HepG2 (cell line): ENCODE results near the gene SLC45A1. TPM values are rescaled to one million over a fixed set of nuclear protein-coding genes. Genes with fewer than 3 reads are reported as not detected.

Source experiments
- ATAC-seq: fragments of 200-7000 bp; cut with Tn5 transposase; 3 replicates; pipeline ENCODE4 v1.9.1; 2020; ENCODE audit warnings: mild to moderate bottlenecking, moderate library complexity
- BruUV-seq: library from RNA; stranded (reverse); fragments of 400-500 nt; replicated peaks from 2 replicates; lab custom pipeline; 2021; lab: Mats Ljungman, UMichigan
- CTCF ChIA-PET: fragments of 300-600 bp; formaldehyde crosslinking; extraction: SDS; loops from one replicate; lab custom pipeline; 2021; ENCODE audit warnings: low total read pairs, inconsistent platforms, low intra/inter-chr PET ratio; lab: Yijun Ruan, JAX
- POLR2A ChIA-PET: fragments of 350-600 bp; sonication (Branson Sonifier 250); formaldehyde crosslinking; loops from one replicate; lab custom pipeline; 2020; ENCODE audit warnings: antibody characterized with exemption, inconsistent platforms; lab: Yijun Ruan, JAX
- DNase-seq: peaks from one replicate; pipeline ENCODE4 v3.0.0-alpha.2; 2015; ENCODE audit warnings: low spot score
- FAIRE-seq: peaks from 3 replicates; lab custom pipeline; 2011; peaks lifted over from hg19 to GRCh38; lab: Jason Lieb, UNC
- H2AFZ ChIP-seq: one replicate; pipeline ENCODE4 v1.6.1; 2011; ENCODE audit warnings: low read length, inconsistent platforms
- H3K27ac ChIP-seq: fragments of 300-600 bp; 3 replicates; pipeline ENCODE4 v1.8.0; 2011; ENCODE audit warnings: mixed run types, mild to moderate bottlenecking, mixed read lengths, low read length, inconsistent platforms; ENCODE audit not compliant: insufficient read depth; ENCODE audit errors: extremely low read length
- H3K27me3 ChIP-seq, 2 experiments: fragments of 200-600 bp in 1 of 2; 2 replicates in 1 of 2; 3 replicates in 1 of 2; pipeline versions ENCODE4 v1.6.0 to v1.8.0; 2011; ENCODE audit warnings: low read length in 2 of 2, mild to moderate bottlenecking in 2 of 2, moderate library complexity in 2 of 2, inconsistent platforms in 1 of 2; ENCODE audit not compliant: insufficient read depth in 2 of 2, control insufficient read depth in 1 of 2
- H3K36me3 ChIP-seq, 2 experiments: fragments of 200-600 bp in 1 of 2; replicated peaks in 1 of 2; 2 replicates in 1 of 2; 3 replicates in 1 of 2; pipeline versions ENCODE4 v1.5.1 to v1.8.0; 2011; ENCODE audit warnings: low read length in 2 of 2, inconsistent platforms in 1 of 2; ENCODE audit not compliant: insufficient read depth in 2 of 2, control insufficient read depth in 1 of 2
- H3K4me1 ChIP-seq: 2 replicates; pipeline ENCODE4 v1.5.1; 2012; ENCODE audit warnings: low read length, inconsistent platforms; ENCODE audit not compliant: insufficient read depth
- H3K4me2 ChIP-seq: 2 replicates; pipeline ENCODE4 v1.6.0; 2011; ENCODE audit warnings: low read depth, low read length, inconsistent platforms
- H3K4me3 ChIP-seq, 3 experiments: fragments of 200-600 bp in 1 of 3; sonication (generic), shearing (Covaris generic) in 1 of 3; replicated peaks in 1 of 3; 2 replicates each; pipeline ENCODE4 v1.5.1; 2011 to 2016; ENCODE audit warnings: low read length in 3 of 3, inconsistent platforms in 2 of 3, low read depth in 2 of 3, mild to moderate bottlenecking in 2 of 3, control low read depth in 1 of 3, mixed read lengths in 1 of 3; ENCODE audit not compliant: insufficient read depth in 1 of 3
- H3K79me2 ChIP-seq: one replicate; pipeline ENCODE4 v1.6.1; 2011; ENCODE audit warnings: low read length, inconsistent platforms; ENCODE audit not compliant: insufficient read depth
- H3K9ac ChIP-seq: 2 replicates; pipeline ENCODE4 v1.6.0; 2011; ENCODE audit warnings: mild to moderate bottlenecking, low read depth, low read length, inconsistent platforms; ENCODE audit not compliant: insufficient read depth
- H3K9me3 ChIP-seq: 2 replicates; pipeline ENCODE4 v1.5.1; 2012; ENCODE audit warnings: mild to moderate bottlenecking, low read length
- H4K20me1 ChIP-seq: 2 replicates; pipeline ENCODE4 v1.6.0; 2011; ENCODE audit warnings: inconsistent platforms, mild to moderate bottlenecking, low read length, moderate library complexity; ENCODE audit not compliant: insufficient read depth
- AGO2 ChIP-seq: fragments of 200-400 bp; formaldehyde crosslinking; optimal IDR thresholded peaks from 2 replicates; pipeline ENCODE3; 2017; ENCODE audit warnings: mild to moderate bottlenecking, low read depth, low read length, moderate library complexity
- EEA1 ChIP-seq: sonication (generic); formaldehyde crosslinking; IDR thresholded peaks from 2 replicates; pipeline ENCODE4 v1.5.1; 2020; ENCODE audit warnings: mild to moderate bottlenecking, missing genetic modification reagents, borderline replicate concordance
- RBM22 ChIP-seq: fragments of 200-400 bp; formaldehyde crosslinking; optimal IDR thresholded peaks from 2 replicates; pipeline ENCODE3; 2017; ENCODE audit warnings: mild to moderate bottlenecking, low read length, moderate library complexity
- TSC22D2 ChIP-seq: sonication (generic); formaldehyde crosslinking; IDR thresholded peaks from 2 replicates; pipeline ENCODE4 v1.5.1; 2020; ENCODE audit warnings: missing genetic modification reagents, mild to moderate bottlenecking, borderline replicate concordance
- ZMYM4 ChIP-seq: sonication (generic); formaldehyde crosslinking; IDR thresholded peaks from 2 replicates; pipeline ENCODE4 v1.8.1; 2023; ENCODE audit warnings: mild to moderate bottlenecking, missing genetic modification reagents
- ZNF460 ChIP-seq: sonication (generic); formaldehyde crosslinking; IDR thresholded peaks from 2 replicates; pipeline ENCODE4 v1.5.1; 2020; ENCODE audit warnings: missing genetic modification reagents, mild to moderate bottlenecking, borderline replicate concordance
- ZNF569 ChIP-seq: sonication (generic); formaldehyde crosslinking; IDR thresholded peaks from 2 replicates; pipeline ENCODE4 v1.5.0; 2020; ENCODE audit warnings: mild to moderate bottlenecking, missing genetic modification reagents, moderate library complexity, borderline replicate concordance
- WGBS: methylation state at CpG from one replicate; pipeline ENCODE4 v1.1.6; 2017; ENCODE audit warnings: low lambda C conversion rate; 5-methylcytosine and 5-hydroxymethylcytosine counted together
- in situ Hi-C: cut with HindIII; loops from 2 replicates; pipeline ENCODE4 v1.10.0; 2017; ENCODE audit warnings: low pct_unique_long_range_greater_than_20kb; ENCODE audit not compliant: extremely low pct_ligation_motif_present
- intact Hi-C: fragments of 100-400 bp; cut with micrococcal nuclease; formaldehyde crosslinking; loops from one replicate; pipeline ENCODE4 v1.10.0; 2022; ENCODE audit not compliant: unreplicated experiment
- polyA plus RNA-seq, 8 experiments: library from polyadenylated mRNA; depleted of rRNA in 3 of 8; stranded (reverse) in 7 of 8; unstranded in 1 of 8; fragments of >200 nt; fragmentation: Illumina TruSeq in 4 of 8; extraction: Trizol in 4 of 8; gene quantifications; 2 replicates each; pipeline versions ENCODE4 v1.2.1 to v1.2.3, GENCODE V29; 2011 to 2016; ENCODE audit warnings: low read depth in 4 of 8, missing spikeins in 1 of 8, mixed read lengths in 1 of 8; ENCODE audit not compliant: insufficient read depth in 1 of 8
- total RNA-seq, 5 experiments: library from RNA; depleted of rRNA; stranded (reverse); fragments of >200 nt; fragmentation: Illumina TruSeq; extraction: Trizol; gene quantifications; 2 replicates each; pipeline ENCODE4 v1.2.3, GENCODE V29; 2016; ENCODE audit warnings: low read depth in 1 of 5
- TF ChIP-seq, protein P1 (sequence below): sonication (generic); formaldehyde crosslinking; conservative IDR thresholded peaks from 2 replicates; pipeline ENCODE4 v1.8.1; 2023; ENCODE audit warnings: missing genetic modification reagents

SLC45A1 gene
- total and polyA plus RNA-seq, 2 of the 13 experiments (the other 11 are each of a cell fraction or from before 2014, with no cell fraction given), result not detected

DNA sequence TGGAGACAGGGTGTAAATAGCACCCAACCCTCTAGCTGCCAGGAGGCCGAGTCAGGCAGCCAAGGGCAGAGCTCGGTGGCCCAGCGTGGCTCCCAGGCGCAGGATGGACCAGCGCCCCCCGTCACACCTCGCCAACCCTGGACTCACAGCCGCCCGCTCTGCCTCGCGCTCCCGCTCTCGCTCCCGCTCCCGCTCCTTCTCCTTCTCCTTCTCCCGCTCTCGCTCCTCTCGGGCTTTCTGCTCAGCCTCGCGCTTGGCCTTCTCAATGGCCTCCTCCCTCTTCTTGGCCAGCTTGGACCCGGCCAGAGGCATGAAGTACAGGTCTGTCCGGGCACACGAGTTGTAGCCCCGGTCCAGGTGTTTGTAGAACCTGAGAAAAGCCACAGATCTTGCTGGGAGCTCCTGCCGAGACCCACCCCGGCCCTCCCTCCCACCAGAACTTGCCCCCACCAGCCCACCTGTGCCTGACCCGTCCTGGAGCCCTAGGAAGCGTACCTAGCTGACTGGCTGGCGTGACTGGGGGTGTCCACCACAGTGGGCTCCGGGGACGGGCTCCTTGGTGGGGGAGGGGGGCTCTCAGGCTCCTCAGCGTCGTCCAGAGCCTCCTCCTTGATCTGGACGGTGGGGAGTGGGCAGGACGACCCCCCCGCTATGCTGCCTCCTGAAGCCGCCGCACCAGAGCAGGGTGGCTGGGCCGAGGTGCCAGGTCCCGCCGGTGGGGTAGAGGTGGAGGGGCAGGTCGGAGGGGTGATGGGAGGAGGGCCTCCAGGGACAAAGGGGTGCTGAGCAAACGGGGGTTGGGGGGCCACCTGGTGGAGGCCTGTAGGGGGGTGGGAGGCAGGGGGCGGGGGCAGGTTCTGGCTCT is 41.9 kb downstream of the SLC45A1 start:
- ATAC-seq (no peak), FAIRE-seq (no peak)
- no peaks in the 10 kb centered on the region for H3K9me3 ChIP-seq
- no peak overlapping the region for H2AFZ ChIP-seq
- in situ Hi-C loops, result no loop called here
- POLR2A ChIA-PET, result no interaction called here
- H3K79me2 ChIP-seq, result no peaks in the 10 kb centered on the region
- no peak for TF ChIP-seq ZNF460 (CRISPR knock-in tag)
- peak; percentile 48 for TF ChIP-seq RBM22
- peak; percentile 57 for TF ChIP-seq AGO2
- TF ChIP-seq, all 625 proteins: peak for 2
- Histone ChIP-seq H3K4me1 (no peaks in the 10 kb centered on the region), H3K36me3 (peaks cover 63 to 86% of the 10 kb centered on the region in 2 experiments), H3K9ac (no peak overlapping the region), H3K27ac (no peak overlapping the region), H4K20me1 (0 out of 2 replicates have a peak, but pooled peaks cover 4% of the 10 kb centered on the region), H3K4me3 (no peak overlapping the region), H3K4me2 (no peak overlapping the region), H3K27me3 (no peaks in the 10 kb centered on the region; a peak in 1 of 5 replicates)
- DNase-seq, result no peak
- intact Hi-C loops, result no loop called here
- BruUV-seq, result no TSS peak
- 98% methylated on average over 43 of the region's 44 CpGs for WGBS
- CTCF ChIA-PET, result no interaction called here

DNA sequence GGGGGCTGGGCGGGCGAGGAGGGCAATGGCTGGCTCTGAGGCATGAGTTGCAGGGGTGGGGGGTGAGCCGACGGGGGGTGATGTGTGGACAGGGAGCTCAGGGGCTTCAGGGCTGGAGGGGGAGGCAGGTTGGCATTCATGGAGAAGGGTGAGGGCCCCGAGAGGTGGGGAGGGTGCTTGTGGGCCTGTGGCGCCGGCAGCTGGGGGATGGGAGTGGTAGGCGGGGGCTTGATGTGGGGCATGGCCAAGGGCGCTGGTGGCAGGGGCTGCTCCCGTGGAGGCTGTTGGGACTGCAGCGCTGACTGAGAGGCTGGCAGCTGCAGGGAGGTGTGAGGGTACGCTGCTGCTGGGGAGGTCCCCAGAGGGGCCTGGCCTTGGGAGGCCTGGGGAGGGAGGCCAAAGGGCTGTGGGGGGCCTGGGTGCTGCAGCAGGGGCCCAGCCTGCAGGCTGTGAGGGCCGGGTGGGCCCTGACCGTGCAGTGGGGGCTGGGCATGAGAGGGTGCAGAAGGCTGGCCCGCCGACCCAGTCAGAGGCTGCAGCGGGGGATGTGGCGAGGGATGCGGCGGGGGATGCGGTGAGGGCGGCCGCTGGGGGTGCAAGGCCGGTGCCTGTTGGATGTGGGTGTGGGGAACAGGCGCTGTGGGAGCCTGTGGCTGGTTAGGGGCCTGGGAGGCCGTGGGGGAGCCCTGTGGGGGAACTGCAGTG is 42.7 kb downstream of the SLC45A1 start:
- in situ Hi-C loops (no loop called here), intact Hi-C loops (no loop called here)
- Histone ChIP-seq H3K9me3 (no peaks in the 10 kb centered on the region), H4K20me1 (0 out of 2 replicates have a peak, but pooled peaks cover 7% of the 10 kb centered on the region), H3K79me2 (no peaks in the 10 kb centered on the region), H3K9ac (no peak overlapping the region), H3K27ac (no peak overlapping the region), H3K4me1 (0 out of 2 replicates have a peak, but pooled peaks cover 2% of the 10 kb centered on the region), H2AFZ (no peak overlapping the region), H3K4me3 (no peak overlapping the region), H3K27me3 (no peaks in the 10 kb centered on the region; a peak in 1 of 5 replicates), H3K36me3 (peaks cover 61 to 86% of the 10 kb centered on the region in 2 experiments; a peak in 4 of 5 replicates), H3K4me2 (no peak overlapping the region)
- DNase-seq (no peak), ATAC-seq (no peak), FAIRE-seq (no peak)
- WGBS, result 98% methylated on average over 19 of the region's 26 CpGs
- ChIA-PET CTCF (no interaction called here), POLR2A (no interaction called here)
- BruUV-seq, result no TSS peak
- no peak for TF ChIP-seq ZNF569 (CRISPR knock-in tag)
- TF ChIP-seq ZMYM4 (CRISPR knock-in tag), result no peak
- no peak for TF ChIP-seq EEA1
- TF ChIP-seq AGO2, result peak; percentile 37
- TF ChIP-seq, protein P1, sequence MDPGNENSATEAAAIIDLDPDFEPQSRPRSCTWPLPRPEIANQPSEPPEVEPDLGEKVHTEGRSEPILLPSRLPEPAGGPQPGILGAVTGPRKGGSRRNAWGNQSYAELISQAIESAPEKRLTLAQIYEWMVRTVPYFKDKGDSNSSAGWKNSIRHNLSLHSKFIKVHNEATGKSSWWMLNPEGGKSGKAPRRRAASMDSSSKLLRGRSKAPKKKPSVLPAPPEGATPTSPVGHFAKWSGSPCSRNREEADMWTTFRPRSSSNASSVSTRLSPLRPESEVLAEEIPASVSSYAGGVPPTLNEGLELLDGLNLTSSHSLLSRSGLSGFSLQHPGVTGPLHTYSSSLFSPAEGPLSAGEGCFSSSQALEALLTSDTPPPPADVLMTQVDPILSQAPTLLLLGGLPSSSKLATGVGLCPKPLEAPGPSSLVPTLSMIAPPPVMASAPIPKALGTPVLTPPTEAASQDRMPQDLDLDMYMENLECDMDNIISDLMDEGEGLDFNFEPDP (CRISPR knock-in tag), result no peak
- TF ChIP-seq TSC22D2 (CRISPR knock-in tag), result no peak
